Activated CD8-positive, alpha-beta memory T cell treated with anti-CD3 and anti-CD28 coated beads for 4 hours (primary cell): ENCODE data around the gene ADAM19.
A peak's percentile ranks its signal among the peaks of the same experiment; 100 is the strongest.

Source experiments
- DNase-seq, 2 donors: peaks; one replicate each; pipeline ENCODE4 v3.0.0-alpha.2; 2020; ENCODE audit warnings: low read depth in 2 of 2

ADAM19 gene

DNA sequence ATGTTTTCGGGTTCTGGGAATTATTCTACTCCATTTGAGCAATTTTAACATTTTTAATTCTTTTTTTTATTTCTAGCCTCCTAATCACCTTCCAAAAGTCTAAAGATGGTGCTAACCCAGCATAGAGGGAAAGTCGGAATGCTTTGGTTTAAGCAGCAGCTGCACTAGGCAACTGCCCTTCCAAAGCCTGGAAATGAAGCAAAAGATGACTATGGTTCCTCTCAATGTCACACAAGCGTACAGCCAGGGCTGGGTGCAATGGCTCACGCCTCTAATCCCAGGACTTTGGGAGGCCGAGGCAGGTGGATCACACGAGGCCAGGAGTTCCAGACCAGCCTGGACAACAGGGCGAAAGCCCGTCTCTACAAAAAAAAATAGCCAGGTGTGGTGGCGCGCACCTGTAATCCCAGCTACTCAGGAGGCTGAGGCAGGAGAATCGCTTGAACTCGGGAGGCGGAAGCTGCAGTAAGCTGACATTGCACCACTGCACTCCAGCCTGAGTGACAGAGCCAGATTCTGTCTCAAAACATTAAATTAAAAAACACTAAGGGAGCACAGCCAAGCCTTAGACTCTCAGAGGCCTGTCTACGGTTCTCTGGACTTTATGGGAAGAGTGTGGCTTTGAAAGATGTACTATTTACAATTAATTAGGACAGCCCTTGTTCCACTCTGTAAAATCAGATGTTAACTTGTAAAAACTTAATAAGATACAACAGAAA lies 33.1 kb downstream of the ADAM19 start:
- no peak for DNase-seq

DNA sequence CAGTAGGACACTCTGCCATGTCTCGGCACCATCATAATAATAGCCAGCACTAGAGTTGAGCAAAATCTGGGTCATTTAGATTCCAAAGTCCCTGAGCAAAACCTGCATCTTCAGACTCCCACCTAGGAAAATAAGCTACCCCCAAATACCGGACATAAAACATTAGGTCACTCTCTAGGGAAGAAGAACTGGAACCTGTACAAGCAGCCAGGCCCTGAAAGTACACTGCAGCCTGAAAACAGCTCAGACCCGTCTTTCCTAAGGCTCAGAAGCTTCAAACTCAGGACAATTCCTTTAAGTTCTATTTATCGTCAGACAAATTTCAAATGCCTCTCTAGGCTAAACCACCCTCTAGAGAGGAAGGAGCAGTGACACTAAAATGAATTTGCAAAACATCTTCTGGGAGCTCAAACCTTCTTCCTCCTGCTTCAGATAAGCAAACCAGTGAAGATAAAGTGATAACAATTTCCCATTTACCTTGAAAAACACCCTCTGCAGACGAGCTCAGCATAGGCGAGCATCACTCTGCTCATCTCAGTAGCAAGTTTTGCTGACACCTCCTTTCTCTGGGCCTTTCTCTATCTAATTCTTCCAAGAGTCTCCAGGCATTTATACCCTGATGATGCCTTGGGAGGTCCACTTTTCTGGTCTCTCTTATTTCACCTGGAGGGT lies 34.0 kb downstream of the ADAM19 start:
- no peak for DNase-seq

DNA sequence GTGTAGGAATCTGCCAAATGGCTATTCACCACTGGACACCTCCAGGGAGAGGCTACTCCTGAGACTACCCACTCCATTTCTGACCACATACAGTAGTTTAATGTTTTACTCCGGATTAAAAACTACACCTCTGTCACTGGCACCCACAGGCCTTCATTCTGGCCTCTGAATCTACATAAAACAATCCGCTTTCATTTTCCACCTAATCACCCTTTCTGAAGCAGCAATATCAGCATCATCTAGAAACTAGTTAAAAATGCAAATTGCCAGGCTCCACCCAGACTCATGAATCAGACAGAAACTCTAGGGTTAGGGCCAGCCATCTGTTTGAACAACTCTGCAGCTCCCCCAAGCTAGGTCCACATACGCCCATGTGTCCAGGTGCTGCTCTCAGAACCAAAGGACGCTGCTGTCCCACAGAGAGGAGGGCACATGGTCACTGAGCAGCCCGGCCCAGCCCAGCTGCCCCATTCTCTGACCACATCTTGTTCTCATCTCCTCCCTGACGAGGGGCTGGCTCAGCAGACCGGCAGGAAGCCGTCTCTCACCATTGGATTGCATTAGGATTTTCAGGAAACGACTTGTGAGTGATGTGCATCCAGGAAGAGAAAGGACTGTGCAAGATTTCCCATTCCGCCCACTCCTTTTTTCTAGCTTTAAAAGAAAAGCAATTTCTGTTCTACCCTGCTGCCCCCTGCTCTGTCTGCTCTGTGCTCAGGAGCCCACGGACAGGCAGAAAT lies 34.7 kb downstream of the ADAM19 start:
- peak in 1 of 2 donors; percentile 10 for DNase-seq

DNA sequence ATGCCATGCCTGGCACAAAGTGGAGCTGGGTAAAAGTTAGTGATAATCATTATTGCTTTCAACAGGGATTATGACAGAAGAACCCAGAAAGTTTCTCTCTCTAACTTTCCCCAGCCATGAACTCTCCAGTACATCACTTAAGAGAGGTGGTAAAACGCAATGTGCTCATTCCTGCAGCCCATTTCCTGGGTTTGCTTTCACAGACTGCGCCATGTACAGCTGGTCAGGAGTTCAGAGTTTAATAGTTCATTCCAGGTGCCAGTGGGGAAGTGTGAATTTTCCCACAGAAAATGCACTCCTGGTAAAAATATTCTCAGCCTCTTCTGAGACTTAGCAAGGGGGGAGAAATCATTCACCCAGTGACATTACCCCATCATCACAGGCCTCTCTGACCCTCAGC lies 35.5 kb downstream of the ADAM19 start:
- no peak for DNase-seq

DNA sequence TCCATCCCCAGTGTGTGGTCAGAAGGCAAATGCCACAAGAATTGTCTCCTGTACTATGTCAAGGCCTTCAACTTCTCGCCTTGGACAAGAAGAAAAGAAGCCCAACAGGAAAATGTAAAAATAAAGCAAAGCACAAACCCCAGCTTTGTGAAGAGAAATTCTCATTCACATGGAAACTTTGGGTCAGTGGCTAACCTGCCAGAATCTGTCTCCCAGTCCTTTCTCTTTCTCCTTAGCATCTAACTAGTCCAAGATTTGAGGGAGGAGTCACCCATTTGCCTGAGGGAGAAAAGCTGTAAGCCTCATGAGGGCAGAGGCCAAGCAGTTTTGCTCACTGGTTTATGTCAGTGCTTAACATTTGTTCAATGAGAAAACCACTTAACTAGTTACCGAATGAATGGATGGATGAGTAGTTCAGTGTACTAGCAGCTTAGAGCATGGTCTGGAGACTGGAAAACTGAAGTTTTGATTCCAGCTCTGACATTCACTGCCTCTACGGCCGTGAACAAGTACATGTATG lies 36.0 kb downstream of the ADAM19 start:
- no peak for DNase-seq

DNA sequence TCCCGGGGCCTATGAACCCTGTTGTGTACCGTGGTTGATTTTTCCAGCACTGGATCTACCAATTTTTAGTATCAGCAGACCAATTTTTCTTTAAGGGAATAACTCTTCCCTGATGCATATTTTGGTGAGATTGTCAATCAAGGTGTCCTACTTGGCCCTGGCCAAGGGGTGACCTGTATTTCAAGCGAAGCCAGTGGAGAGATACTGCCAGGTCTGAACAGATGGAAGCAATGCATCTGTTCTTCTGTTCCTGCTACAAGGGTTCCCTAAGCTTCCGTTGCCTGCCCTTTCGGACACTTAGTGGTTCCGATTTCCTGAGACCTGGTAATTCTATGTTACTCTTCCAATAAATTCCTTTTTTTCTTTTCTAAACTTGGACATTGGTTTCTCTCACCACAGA lies 37.3 kb downstream of the ADAM19 start:
- DNase-seq: no peak

DNA sequence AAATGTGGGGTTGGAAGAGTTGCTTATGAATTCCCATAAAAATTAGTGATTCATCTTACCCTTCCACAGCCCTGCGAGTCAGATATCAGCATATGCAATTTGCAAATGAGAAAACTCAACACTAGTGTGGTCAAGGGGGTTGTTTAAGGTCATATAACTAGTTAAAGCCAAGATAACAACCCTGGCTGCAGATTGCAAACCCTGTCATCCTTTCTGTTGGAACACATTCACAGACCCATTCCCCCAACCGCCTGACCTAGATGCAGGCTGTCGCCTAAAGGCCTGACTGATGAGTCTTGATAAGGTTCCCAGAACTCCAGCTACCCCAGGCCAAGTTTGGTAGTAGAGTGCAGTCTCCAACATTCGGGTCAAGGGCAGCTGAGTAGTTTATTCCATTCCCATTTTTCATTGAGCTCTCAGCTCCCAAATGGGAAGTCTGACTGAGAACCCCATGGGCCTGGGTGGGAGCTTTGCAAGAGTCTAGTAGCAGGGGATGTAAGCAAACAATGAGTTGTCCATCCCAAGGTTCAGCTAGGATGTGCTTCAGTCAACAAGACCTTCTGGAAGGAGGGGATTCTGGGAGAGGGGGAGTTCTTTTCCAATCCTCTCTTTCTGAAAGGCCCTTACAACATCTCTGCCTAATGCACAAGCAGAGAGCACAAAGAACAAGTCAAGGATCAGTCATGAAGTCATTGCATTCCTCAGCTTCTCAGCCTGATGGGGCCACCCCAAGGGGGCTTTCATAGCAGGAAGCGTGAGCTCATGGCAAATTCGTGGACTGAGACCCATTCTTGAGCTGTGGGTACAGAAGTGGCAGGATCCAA lies 40.3 kb downstream of the ADAM19 start:
- no peak for DNase-seq

DNA sequence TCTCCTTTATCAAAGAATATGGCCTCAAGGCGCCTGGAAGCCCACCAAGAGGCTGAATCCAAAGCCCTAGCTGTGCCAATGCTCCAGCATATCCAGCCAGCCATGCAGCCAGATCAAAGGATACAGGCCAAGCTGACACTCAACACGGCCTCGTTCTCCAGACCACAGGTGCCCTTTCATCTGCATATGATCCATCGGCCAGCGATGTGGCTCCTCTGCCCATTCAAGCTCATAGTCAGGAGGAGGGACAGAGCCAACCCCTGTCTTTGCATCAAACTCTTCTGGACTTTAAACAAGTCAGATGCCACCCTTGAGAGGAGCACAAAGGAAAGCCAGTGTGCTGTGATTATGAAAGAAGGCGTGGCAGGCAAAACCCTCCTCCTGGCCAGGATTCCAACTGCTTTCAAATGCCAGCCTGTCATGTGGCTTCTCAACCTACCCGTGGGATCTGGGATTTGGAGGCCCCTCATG lies 42.5 kb downstream of the ADAM19 start:
- no peak for DNase-seq

DNA sequence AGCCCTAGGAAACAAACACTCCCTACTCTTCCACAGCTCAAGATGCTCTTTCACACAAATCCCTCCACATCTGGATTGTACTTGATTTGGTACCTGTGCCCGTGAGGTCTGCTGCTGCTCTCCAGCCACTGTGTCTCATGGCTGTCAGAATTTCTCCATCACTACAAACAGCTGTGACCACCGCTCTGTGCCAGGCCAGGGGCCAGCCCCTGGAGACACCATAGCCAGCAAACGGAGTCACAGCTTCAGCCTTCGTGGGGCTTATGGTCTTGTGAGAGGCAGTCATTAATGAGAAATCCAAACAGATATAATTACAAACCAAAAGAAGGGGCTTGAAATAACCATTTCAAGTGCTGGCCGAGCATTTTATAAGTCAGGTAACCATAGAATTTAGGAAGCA lies 43.6 kb downstream of the ADAM19 start:
- DNase-seq: no peak

DNA sequence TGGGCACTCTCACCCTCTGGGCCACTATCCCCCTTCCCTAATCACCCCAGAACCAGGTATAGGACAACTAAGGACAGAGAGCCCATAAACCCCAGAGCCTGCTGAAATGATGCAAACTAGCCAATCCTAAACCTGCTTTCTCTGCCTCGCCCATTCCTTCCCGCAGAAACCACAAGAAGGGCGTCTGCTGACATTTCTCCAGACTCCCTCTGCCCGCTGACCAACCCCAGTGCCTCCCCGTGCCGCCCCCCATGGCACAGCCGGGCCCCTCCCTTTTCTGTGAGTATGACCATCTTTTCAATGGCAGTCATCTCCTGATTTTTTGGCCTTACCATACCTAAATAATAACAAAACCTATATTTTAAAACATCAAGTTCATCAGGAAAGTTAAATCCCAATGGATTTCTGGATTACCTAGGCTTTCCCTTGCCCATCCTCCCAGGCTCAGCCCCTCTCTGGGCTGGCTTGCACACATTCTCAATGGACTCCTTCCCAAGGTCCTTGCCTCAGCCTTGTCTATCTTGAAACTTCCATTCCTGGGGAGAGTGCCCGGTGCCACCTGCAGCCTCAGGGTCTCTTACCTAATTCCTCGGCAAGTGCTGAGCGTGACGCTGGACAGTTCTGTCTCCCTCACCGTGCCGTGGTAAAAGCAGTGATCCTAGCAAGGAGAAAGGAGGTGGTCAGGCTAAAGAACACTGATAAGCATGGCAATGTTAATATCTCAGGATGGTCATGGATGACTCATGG lies 45.2 kb downstream of the ADAM19 start:
- no peak for DNase-seq

DNA sequence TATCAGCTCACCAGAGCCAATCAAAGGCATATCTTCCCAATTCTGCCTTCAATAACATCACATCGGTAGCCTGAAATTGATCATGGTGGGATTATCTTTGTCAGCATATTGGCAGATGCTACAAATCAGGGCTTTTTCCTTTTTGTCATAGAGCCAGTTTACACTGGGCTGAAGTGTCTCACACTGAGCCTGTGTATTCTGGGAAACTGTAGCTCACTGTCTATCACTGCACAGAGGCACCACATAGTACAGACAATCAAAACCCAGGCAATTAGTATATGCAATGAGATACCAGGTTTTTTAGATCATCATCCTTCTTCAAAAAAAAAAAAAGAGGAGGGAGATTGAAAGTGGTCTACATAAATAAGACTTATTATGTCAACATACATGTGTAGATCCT lies 46.6 kb downstream of the ADAM19 start:
- DNase-seq: no peak

DNA sequence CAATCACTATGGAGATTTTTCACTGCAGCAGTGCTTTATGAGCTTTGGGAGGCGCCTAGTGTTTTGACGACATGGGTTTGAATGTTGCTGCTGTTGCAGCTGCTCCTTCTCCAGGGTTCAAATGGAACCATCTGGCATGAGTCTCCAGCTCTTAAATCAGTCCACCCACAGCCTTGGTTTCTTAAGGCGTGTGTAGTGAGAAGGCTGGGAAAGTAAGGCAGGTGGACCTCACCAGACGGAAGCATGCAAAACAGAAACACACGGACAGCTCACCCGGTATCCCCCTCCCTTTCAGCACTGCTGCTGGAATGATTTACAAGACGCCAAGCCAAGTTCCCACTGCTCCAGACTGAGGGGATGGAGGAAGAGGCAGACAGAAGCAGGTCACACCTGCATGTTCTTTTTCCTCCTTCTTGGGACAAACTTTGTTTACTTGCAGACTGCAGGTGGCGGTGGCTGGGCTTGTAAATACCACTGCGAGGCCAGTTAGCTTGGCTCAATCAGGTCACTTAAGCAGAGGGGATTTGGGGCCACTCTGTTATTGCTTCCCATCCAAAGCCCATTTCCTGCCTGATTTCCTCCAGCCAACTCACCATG lies 47.4 kb downstream of the ADAM19 start:
- no peak for DNase-seq

DNA sequence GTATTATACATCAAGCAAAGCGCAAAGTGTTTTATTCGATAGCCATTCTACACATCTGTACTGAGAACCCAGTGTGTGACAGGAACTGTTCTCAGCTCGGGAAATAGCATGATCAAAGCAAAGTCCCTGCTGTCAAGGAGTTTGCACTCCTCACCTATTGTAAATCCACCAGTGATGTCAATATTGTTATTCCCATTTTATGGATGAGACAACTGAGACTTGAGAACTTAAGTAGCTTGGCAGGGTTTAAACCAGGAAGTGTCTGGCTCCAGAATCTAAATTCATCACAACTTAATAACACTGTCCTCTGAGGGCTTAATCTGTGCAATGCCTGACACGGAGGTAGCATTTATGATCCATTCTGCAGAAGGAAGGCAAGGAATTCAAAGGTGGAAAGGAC lies 50.7 kb downstream of the ADAM19 start:
- DNase-seq: no peak

DNA sequence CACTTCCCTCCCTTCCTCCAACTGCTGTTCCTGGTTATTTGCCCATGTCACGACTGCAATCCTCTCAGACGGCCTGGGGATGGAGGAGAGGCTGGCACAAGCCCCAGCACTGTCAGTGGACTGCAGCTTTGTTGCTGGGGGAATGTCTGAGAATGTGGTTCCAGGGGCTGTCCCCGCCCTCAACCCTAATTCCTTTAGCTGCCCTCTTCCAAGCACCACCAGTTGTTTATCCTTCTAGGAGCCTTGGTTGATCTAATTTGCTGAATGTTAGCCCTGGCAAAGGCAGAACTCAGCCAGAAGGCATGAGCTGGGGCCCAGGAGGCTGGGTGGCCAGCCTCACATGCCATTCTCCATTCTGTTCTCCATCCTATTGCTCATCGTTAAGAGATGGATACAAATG lies 51.6 kb downstream of the ADAM19 start:
- no peak for DNase-seq

DNA sequence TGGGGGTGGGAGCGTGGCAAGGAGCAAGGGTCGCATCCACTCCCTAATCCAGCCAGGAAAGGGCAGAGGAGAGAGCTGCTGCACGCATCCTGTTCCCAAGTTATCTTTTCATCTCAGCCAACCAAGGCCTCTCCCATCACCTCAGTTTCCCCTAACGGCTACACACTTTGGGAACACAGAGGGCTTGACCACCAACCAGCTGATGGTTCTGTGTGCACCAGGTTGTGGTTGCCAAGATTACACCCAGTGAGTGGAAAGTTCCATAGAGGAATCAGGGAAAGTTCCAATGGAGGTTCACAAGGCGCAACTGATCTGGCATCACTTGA lies 53.9 kb downstream of the ADAM19 start:
- DNase-seq: no peak

DNA sequence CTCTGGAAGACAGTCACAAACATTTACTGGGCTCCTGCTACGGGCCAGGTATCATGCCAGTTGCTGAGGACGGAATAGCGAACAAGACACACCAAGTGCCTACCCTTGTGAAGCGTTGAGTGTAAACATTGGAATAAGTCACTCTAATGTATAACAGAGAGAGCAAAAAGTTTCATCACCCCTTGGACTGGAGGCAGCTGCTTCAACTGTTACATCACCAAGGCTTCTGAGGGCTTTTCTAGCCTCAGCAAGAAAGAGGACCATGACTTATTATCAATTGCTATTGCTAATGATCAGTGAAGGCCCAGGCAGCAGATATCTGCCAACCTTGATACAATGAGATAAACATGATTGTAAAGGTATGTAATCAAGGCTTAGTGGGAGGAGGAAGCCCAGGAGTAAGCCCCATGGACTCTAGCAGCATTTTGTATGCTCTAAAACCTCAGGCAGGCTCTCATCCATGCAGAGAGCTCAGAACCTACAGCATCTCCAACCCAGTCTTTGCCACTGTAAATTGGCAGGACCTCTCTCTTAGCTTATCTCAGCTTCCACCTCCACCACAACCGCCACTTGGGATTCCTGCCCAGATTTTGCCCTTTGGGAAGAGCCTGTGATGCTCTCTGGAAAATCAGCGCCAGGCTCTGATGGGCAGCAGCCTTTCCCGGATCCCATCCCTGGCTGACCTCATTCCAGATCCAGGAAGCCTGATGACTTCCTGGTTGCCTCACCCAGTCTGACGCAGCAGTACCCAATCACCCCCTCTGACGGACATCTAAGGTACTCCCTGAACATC lies 54.5 kb downstream of the ADAM19 start:
- DNase-seq: no peak

DNA sequence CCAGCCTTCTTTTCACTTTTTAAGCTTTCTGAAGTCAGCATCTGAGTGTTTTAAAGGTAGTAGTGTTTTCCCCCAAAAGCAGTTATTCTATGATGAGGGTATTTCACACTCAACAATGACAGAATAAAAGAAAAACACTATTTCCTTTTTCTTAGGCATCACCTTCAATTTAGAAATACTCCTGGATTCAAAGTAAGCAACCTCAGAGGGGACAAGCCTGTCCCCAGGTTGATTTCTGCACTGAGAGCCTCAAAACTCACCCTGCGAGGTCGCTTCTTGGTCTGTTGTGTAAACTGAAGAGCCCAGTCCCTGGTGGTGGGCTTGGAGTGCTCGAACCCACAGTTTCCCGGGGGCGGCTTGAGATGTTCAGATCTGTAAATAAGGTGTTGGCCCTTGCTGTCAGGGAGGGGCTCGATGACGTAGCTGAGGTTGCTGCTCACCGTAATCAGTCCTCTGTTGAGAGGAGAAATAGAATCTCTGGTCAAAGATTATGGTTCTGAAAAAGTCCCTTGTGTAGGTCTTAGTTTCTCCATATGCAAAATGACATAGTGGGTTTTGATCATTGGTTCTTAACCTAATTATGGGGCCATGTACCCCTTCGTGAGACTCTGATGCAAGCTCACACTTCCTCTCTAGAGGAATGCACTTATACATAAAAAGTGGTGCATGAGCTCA lies 55.9 kb downstream of the ADAM19 start:
- no peak for DNase-seq

DNA sequence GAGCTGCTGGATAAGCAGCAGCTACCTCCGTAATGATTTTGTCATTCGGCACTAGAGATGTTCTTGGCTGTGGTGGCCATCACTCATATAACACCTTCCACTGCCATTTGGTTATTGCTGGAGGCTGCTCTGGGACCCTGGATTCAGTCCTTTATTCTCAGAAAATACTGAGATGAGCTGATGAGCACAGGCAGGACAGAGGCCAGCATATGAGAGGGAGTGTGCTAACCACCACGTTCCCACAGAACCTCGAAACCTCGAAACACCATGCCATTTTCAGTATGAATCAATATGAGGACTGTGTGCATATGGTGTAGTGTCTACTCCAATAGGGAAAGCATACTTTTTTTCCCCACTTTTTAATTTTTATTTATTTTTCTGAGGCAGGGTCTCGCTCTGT lies 56.6 kb downstream of the ADAM19 start:
- no peak for DNase-seq

DNA sequence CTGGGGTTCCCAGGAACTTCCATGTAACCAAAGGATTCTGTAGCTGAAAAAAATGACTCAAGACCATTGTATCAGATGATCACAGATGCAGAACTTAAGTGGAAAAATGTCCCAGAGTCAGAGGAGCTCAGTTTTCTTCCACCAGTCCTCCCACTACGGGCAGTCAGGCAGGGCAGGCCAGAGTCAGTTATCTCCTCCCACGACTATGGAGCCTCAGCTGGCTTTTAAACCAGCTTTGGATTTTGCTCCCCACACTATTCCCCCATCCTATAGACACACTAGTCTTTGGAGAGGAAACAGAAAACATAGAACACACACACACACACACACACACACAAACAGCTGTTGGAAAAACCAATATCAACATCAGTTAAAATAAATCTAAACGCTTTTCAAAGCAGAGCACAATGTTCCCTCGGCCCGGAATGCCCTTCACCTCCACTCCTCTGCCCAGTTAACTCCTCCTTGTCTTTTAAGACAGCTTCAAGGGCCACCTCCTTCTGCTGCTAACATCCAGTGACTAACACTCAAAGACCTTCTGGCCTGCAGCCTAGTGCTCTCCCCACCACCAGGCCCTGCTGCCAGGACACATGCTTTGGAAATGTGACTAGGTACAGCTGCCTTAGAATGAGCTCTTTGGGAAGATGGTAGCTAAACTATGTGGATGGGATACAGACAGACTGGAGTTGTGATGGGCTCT lies 58.8 kb downstream of the ADAM19 start:
- no peak for DNase-seq
